Endodermal cell (in vitro differentiated cells): Measurements from ENCODE around the gene EYA3. TPM values are rescaled to one million over a fixed set of nuclear protein-coding genes. Genes with fewer than 3 reads are reported as not detected.

Experiments used
- DNase-seq: peaks from one replicate; pipeline ENCODE4 v3.0.0-alpha.2; 2017
- H3K27ac ChIP-seq: 2 replicates; pipeline ENCODE4 v1.5.1; 2013; ENCODE audit warnings: mild to moderate bottlenecking, low read depth, low read length, moderate library complexity
- H3K27me3 ChIP-seq: 2 replicates; pipeline ENCODE4 v1.6.1; 2013; ENCODE audit warnings: mild to moderate bottlenecking, low read length, moderate library complexity; ENCODE audit not compliant: insufficient read depth, control insufficient read depth, poor library complexity, severe bottlenecking
- H3K36me3 ChIP-seq: 2 replicates; pipeline ENCODE4 v1.7.0; 2013; ENCODE audit warnings: mild to moderate bottlenecking, low read length, moderate library complexity; ENCODE audit not compliant: control insufficient read depth, insufficient read depth
- H3K4me1 ChIP-seq: one replicate; pipeline ENCODE4 v1.7.0; 2013; ENCODE audit warnings: low read length; ENCODE audit not compliant: control insufficient read depth, insufficient read depth
- H3K4me3 ChIP-seq: 2 replicates; pipeline ENCODE4 v1.5.1; 2013; ENCODE audit warnings: mild to moderate bottlenecking, low read length, moderate library complexity
- H3K9ac ChIP-seq: 2 replicates; pipeline ENCODE4 v1.6.1; 2013; ENCODE audit warnings: mild to moderate bottlenecking, low read length, moderate library complexity; ENCODE audit not compliant: poor library complexity, severe bottlenecking; ENCODE audit errors: extremely low read depth
- H3K9me3 ChIP-seq: 2 replicates; pipeline ENCODE4 v1.6.1; 2013; ENCODE audit warnings: mild to moderate bottlenecking, low read length, moderate library complexity; ENCODE audit not compliant: control insufficient read depth
- H3K27ac Mint-ChIP-seq: 2 replicates; pipeline ENCODE4 v1.8.0; 2020; ENCODE audit warnings: mixed read lengths
- H3K27me3 Mint-ChIP-seq: 2 replicates; pipeline ENCODE4 v1.8.0; 2021; ENCODE audit warnings: mild to moderate bottlenecking, mixed read lengths; ENCODE audit not compliant: insufficient read depth
- H3K36me3 Mint-ChIP-seq: 2 replicates; pipeline ENCODE4 v1.8.0; 2020; ENCODE audit warnings: low read depth, mixed read lengths
- H3K4me1 Mint-ChIP-seq: 2 replicates; pipeline ENCODE4 v1.8.0; 2020; ENCODE audit warnings: mixed read lengths
- H3K4me3 Mint-ChIP-seq: 2 replicates; pipeline ENCODE4 v1.8.0; 2020; ENCODE audit warnings: mild to moderate bottlenecking, moderate library complexity, mixed read lengths
- H3K9me3 Mint-ChIP-seq: 2 replicates; pipeline ENCODE4 v1.8.0; 2020; ENCODE audit warnings: mild to moderate bottlenecking, mixed read lengths
- WGBS, 2 experiments: methylation state at CpG; one replicate each; pipeline versions ENCODE4 v1.1.5 to v1.1.7; 2013; ENCODE audit warnings: missing lambda C conversion rate in 2 of 2, mixed read lengths in 1 of 2; ENCODE audit not compliant: insufficient coverage in 1 of 2, insufficient read length in 1 of 2; 5-methylcytosine and 5-hydroxymethylcytosine counted together
- total RNA-seq, 2 donors: library from RNA; stranded (reverse); fragmentation: NEBNext Ultra II Directional in 1 of 2; extraction: Animal tissue kit (Norgen Biotek cat#: 25700) in 1 of 2; gene quantifications; 2 replicates in 1 of 2; 3 replicates in 1 of 2; pipeline ENCODE4 v1.2.1, GENCODE V29; 2021
- TF ChIP-seq, protein P1 (sequence below): fragments of 200-600 bp; sonication (generic); conservative IDR thresholded peaks from 2 replicates; pipeline ENCODE4 v1.5.0; 2021; ENCODE audit warnings: antibody characterized with exemption, mild to moderate bottlenecking

EYA3 gene
- total RNA-seq, 2 donors from 2014 or later, result 29.3 to 32.8 TPM

DNA sequence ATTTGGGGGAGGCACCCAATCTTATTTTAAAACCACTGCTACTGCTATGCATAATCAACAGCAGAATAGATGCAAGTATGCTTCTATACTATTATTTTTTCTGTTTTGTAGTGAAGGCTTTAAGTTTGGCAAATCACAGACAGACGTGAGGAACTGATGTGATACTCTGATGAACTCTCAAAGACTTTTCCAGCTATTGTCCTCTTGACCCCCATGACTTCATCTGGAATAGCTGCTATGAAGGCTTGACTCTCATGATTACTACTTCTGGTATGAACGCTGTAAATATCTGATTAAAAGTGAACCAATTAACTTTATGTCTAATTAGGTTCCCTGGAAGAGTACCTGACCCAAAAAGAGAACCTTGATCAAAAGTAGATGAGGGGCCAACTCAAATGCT lies 49.1 kb downstream of the EYA3 start:
- no peaks in the 10 kb centered on the region for H3K9me3 Mint-ChIP-seq
- H3K36me3 ChIP-seq, result peaks cover 56% of the 10 kb centered on the region
- no peak for DNase-seq
- H3K27ac Mint-ChIP-seq, result no peak overlapping the region
- H3K9ac ChIP-seq, result no peak overlapping the region
- no peak overlapping the region for H3K4me3 Mint-ChIP-seq
- H3K4me1 ChIP-seq, result no peaks in the 10 kb centered on the region
- no peaks in the 10 kb centered on the region for H3K9me3 ChIP-seq
- H3K4me3 ChIP-seq, result no peak overlapping the region
- H3K36me3 Mint-ChIP-seq, result peaks cover 39% of the 10 kb centered on the region
- no peaks in the 10 kb centered on the region for H3K4me1 Mint-ChIP-seq
- TF ChIP-seq, protein P1, sequence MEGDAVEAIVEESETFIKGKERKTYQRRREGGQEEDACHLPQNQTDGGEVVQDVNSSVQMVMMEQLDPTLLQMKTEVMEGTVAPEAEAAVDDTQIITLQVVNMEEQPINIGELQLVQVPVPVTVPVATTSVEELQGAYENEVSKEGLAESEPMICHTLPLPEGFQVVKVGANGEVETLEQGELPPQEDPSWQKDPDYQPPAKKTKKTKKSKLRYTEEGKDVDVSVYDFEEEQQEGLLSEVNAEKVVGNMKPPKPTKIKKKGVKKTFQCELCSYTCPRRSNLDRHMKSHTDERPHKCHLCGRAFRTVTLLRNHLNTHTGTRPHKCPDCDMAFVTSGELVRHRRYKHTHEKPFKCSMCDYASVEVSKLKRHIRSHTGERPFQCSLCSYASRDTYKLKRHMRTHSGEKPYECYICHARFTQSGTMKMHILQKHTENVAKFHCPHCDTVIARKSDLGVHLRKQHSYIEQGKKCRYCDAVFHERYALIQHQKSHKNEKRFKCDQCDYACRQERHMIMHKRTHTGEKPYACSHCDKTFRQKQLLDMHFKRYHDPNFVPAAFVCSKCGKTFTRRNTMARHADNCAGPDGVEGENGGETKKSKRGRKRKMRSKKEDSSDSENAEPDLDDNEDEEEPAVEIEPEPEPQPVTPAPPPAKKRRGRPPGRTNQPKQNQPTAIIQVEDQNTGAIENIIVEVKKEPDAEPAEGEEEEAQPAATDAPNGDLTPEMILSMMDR, result no peak
- no peaks in the 10 kb centered on the region for H3K27me3 Mint-ChIP-seq
- H3K27me3 ChIP-seq, result no peaks in the 10 kb centered on the region
- H3K27ac ChIP-seq, result no peak overlapping the region
- 80 to 94% methylated on average over 1 to 2 of the region's 2 CpGs for WGBS, 2 experiments

DNA sequence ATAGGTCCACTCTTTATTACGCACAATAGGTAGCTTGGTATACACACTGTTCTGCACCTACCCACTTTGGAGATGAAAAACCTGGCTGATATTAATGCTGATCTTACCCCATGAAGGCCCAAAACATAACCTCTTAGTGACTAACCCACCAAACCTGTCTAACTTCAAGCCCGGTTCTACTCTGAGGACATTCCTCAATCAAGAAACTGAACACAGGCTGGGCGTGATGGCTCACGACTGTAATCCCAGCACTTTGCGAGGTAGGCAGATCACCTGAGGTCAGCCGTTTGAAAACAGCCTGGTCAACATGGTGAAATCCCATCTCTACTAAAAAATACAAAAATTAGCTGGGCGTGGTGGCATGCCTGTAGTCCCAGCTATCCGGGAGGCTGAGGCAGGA lies 50.5 kb downstream of the EYA3 start:
- no peaks in the 10 kb centered on the region for H3K9me3 Mint-ChIP-seq
- H3K27me3 Mint-ChIP-seq, result no peaks in the 10 kb centered on the region
- Histone ChIP-seq H3K4me3 (no peak overlapping the region), H3K4me1 (no peaks in the 10 kb centered on the region), H3K27ac (no peak overlapping the region), H3K9ac (no peak overlapping the region), H3K27me3 (no peaks in the 10 kb centered on the region), H3K36me3 (peaks cover 52% of the 10 kb centered on the region), H3K9me3 (no peaks in the 10 kb centered on the region)
- H3K4me3 Mint-ChIP-seq, result no peak overlapping the region
- H3K36me3 Mint-ChIP-seq, result peaks cover 39% of the 10 kb centered on the region
- H3K27ac Mint-ChIP-seq, result peak overlapping the region; percentile 36
- WGBS, 2 experiments, result 95% methylated on average over 5 to 8 of the region's 8 CpGs
- H3K4me1 Mint-ChIP-seq, result no peaks in the 10 kb centered on the region
- TF ChIP-seq, protein P1, result no peak
- DNase-seq, result no peak

DNA sequence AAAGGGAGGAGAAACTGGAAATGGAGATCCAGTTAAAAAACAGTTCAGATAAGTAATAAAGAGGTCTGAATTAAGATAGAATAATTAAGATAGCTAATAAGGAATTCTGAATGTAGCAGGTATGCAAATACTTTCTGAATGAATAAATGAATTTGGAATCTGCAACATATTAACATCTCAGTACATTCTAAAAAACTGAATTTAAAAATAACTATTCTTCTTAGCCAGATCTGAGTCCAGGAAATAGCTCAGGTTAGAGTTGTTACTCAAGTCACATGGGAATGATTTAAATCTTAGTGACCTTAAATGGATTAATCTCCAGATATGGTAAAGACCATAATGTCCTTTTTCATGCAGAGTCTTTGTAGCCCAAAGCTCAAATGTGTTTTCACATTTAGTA lies 51.2 kb downstream of the EYA3 start:
- H3K27ac ChIP-seq, result no peak overlapping the region
- H3K27ac Mint-ChIP-seq, result no peak overlapping the region
- H3K4me3 Mint-ChIP-seq, result no peak overlapping the region
- no peak overlapping the region for H3K4me3 ChIP-seq
- H3K27me3 Mint-ChIP-seq, result no peaks in the 10 kb centered on the region
- peaks cover 48% of the 10 kb centered on the region for H3K36me3 ChIP-seq
- no peak for DNase-seq
- H3K9me3 ChIP-seq, result no peaks in the 10 kb centered on the region
- H3K27me3 ChIP-seq, result no peaks in the 10 kb centered on the region
- peaks cover 37% of the 10 kb centered on the region for H3K36me3 Mint-ChIP-seq
- H3K9me3 Mint-ChIP-seq, result no peaks in the 10 kb centered on the region
- no peak overlapping the region for H3K9ac ChIP-seq
- H3K4me1 ChIP-seq, result no peaks in the 10 kb centered on the region
- TF ChIP-seq, protein P1, result no peak
- no peaks in the 10 kb centered on the region for H3K4me1 Mint-ChIP-seq
